Activated T-cell treated with anti-CD3 and anti-CD28 coated beads, Interleukin-2, amount 50 U/mL, for 4 hours (primary cell): ENCODE data around the gene CAMTA1. TPM values are rescaled to one million over a fixed set of nuclear protein-coding genes. Genes with fewer than 3 reads are reported as not detected.

Source experiments
- ATAC-seq, 2 donors: fragments of 200-7000 bp; cut with Tn5 transposase; one replicate each; pipeline ENCODE4 v1.10.0; 2021
- DNase-seq: peaks from one replicate; pipeline ENCODE4 v3.0.0-alpha.2; 2020
- H3K27me3 Mint-ChIP-seq: one replicate; pipeline ENCODE4 v1.8.0; 2021; ENCODE audit warnings: low read depth, mixed read lengths
- H3K36me3 Mint-ChIP-seq: one replicate; pipeline ENCODE4 v1.8.0; 2022; ENCODE audit warnings: mixed read lengths; ENCODE audit not compliant: insufficient read depth
- H3K4me1 Mint-ChIP-seq: one replicate; pipeline ENCODE4 v1.8.0; 2021; ENCODE audit warnings: low read depth, mixed read lengths
- H3K4me3 Mint-ChIP-seq: one replicate; pipeline ENCODE4 v1.8.0; 2021; ENCODE audit warnings: mild to moderate bottlenecking, moderate library complexity, mixed read lengths
- H3K9me3 Mint-ChIP-seq: one replicate; pipeline ENCODE4 v1.8.0; 2021; ENCODE audit warnings: mixed read lengths
- total RNA-seq, 3 donors: library from RNA; stranded (reverse); gene quantifications; one replicate each; pipeline ENCODE4 v1.2.1, GENCODE V29; 2021

The CAMTA1 gene
- total RNA-seq, 3 donors from 2014 or later: 47.5 to 50.3 (median 47.7) TPM

DNA sequence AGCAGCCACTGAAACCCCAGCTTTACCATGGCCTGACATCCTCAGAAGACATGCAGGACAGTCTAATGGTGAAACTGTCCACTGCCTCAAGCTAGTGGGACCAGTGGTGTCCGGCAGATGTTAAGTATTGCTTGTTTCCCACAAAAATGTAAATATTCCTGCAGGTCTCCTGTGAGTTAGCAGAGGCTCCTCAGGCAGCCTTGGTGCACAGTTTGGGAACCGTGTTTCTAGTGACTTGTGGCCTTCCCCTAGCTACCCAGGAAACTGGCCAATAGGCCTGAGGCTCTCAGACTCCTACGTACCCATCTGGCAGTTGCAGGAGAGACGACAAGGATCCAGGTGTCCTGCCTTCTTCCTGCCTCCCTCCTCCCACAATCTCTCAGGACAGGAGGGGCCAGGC is 142.4 kb downstream of the CAMTA1 start:
- H3K27me3 Mint-ChIP-seq: peaks cover 22% of the 10 kb centered on the region
- no peaks in the 10 kb centered on the region for H3K36me3 Mint-ChIP-seq
- H3K4me1 Mint-ChIP-seq: no peaks in the 10 kb centered on the region
- ATAC-seq (no peak), DNase-seq (no peak)
- H3K9me3 Mint-ChIP-seq: no peaks in the 10 kb centered on the region
- H3K4me3 Mint-ChIP-seq: no peak overlapping the region

GRCh38 chr1:6928106-6928885 is 143.0 kb downstream of the CAMTA1 start:
- DNase-seq (no peak), ATAC-seq (no peak)
- Mint-ChIP-seq H3K4me1 (no peaks in the 10 kb centered on the region), H3K9me3 (no peaks in the 10 kb centered on the region), H3K4me3 (no peak overlapping the region), H3K27me3 (peaks cover 25% of the 10 kb centered on the region), H3K36me3 (no peaks in the 10 kb centered on the region)

DNA sequence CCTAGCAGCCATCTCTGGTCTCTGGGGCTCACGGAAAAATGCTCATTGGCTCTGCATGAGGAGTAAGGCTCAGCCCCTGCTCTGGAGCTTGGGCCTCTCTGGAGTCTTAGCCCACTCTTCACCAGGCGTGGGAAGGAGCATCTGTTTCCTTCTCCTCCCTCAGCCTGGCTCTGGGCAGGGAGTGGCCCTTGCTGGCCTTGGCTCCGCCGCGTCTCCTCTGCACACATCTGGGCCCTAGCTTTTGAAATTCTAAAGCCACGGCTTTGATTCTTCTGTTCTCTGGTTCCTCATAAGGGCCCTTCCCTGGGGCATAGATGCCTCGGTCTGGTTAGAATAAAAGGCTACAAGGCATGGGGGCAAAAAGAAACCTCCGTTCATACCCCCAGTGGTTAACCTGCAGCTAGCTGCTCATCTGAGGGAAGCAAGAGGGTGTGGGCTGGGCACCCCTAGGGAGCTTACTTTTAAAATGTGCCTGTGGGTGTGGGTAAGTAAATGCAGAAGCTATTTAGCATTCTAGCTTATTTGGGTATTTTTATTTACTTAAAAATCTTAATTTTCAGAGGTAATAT is 145.6 kb downstream of the CAMTA1 start:
- no peak for ATAC-seq
- no peak overlapping the region for H3K4me3 Mint-ChIP-seq

DNA sequence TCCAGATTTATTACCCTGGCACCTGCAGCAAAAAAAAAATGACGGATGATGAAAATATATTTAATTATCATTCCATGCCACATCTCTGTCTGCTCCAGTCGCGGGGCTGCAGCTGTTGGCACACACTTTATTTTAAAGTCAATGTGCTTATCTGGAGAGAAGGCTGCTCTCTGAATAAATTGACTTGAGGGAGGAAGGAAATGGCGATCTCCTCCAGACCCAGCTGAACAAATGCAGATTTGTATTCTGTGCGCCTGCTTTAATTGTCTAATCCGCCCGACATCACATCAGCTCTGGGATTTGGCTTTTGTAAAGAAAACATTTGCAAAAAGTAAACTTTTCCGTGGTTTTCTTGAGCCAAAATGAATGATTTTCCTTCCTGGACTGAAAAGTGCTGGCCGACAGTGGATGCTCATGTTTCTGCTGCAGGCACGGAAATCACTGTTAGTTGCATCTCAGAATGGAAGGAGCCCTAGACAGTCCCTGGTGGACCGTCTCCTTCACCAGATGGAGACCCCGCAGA is 150.2 kb downstream of the CAMTA1 start:
- no peak overlapping the region for H3K4me3 Mint-ChIP-seq
- no peaks in the 10 kb centered on the region for H3K36me3 Mint-ChIP-seq
- ATAC-seq (no peak), DNase-seq (no peak)
- no peaks in the 10 kb centered on the region for H3K9me3 Mint-ChIP-seq
- peaks cover 26% of the 10 kb centered on the region for H3K27me3 Mint-ChIP-seq
- H3K4me1 Mint-ChIP-seq: peaks cover 2% of the 10 kb centered on the region

More for the DNA sequence above, 145.6 kb downstream of the CAMTA1 start:
- DNase-seq: no peak
- Mint-ChIP-seq H3K27me3 (peaks cover 24% of the 10 kb centered on the region), H3K36me3 (no peaks in the 10 kb centered on the region), H3K9me3 (no peaks in the 10 kb centered on the region), H3K4me1 (peaks cover 2% of the 10 kb centered on the region)

DNA sequence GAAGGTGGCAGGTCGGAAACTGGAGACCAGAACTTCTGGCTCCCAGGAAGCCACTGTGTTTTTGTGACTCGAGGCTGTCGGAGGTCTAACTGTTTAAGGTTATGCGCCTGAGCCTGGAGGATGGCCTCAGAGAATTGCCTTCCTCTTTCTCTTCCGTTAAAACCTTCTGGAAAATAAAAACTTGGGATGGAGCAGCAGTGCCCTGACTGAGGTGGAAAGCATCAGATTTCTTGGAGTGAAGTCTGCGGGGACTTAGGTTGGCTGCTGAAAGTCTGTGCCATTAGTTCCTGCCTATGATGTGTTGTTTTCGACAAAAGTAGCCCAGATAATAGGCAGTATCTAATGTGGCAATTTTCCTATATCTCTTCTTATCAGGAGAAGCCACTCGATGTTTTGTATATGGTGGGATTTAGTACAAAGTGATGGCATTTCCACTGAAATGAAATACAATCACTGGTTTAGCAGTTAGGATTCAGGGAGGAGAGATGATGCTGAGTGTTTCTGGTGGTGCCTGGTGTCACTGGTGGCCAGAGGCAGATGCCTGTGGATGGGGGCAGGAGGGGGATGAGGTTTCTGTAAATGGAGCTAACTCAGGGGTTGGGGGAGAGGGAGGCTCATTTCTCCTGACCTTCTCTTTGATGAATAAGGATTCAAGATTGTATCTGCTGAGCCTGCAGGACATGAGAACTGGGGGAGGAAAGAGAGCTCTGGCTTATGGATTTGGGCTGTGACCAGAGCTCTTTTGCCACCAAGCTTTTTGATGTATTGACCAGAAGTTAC is 150.8 kb downstream of the CAMTA1 start:
- Mint-ChIP-seq H3K4me1 (peaks cover 2% of the 10 kb centered on the region), H3K4me3 (no peak overlapping the region), H3K36me3 (no peaks in the 10 kb centered on the region), H3K9me3 (no peaks in the 10 kb centered on the region), H3K27me3 (peaks cover 27% of the 10 kb centered on the region)
- DNase-seq (no peak), ATAC-seq (no peak)

DNA sequence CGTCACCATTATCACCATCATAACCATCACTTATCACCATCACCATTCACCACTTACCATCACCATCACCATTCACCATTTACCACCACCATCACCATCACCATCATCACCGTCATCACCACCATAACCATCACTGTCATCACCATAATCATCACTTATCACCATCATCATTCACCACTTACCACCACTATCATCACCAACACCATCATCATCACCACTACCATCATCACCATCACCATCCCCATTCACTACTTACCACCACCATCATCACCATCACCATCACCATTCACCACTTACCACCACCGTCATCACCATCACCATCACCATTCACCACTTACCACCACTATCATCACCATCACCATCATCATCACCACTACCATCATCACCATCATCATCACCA is 151.8 kb downstream of the CAMTA1 start:
- peaks cover 2% of the 10 kb centered on the region for H3K4me1 Mint-ChIP-seq
- ATAC-seq: no peak
- no peak for DNase-seq
- H3K9me3 Mint-ChIP-seq: no peaks in the 10 kb centered on the region
- peaks cover 26% of the 10 kb centered on the region for H3K27me3 Mint-ChIP-seq
- H3K36me3 Mint-ChIP-seq: no peaks in the 10 kb centered on the region
- H3K4me3 Mint-ChIP-seq: no peak overlapping the region

GRCh38 chr1:6939363-6939762 is 154.1 kb downstream of the CAMTA1 start:
- H3K4me1 Mint-ChIP-seq: peaks cover 2% of the 10 kb centered on the region

GRCh38 chr1:6941786-6942185 is 156.5 kb downstream of the CAMTA1 start:
- Mint-ChIP-seq H3K36me3 (no peaks in the 10 kb centered on the region), H3K9me3 (no peaks in the 10 kb centered on the region), H3K4me1 (no peaks in the 10 kb centered on the region), H3K27me3 (peaks cover 12% of the 10 kb centered on the region), H3K4me3 (no peak overlapping the region)
- no peak for ATAC-seq
- no peak for DNase-seq

More at GRCh38 chr1:6939363-6939762, 154.1 kb downstream of the CAMTA1 start:
- Mint-ChIP-seq H3K4me3 (no peak overlapping the region), H3K9me3 (no peaks in the 10 kb centered on the region), H3K36me3 (no peaks in the 10 kb centered on the region), H3K27me3 (peaks cover 12% of the 10 kb centered on the region)
- no peak for DNase-seq
- ATAC-seq: no peak

DNA sequence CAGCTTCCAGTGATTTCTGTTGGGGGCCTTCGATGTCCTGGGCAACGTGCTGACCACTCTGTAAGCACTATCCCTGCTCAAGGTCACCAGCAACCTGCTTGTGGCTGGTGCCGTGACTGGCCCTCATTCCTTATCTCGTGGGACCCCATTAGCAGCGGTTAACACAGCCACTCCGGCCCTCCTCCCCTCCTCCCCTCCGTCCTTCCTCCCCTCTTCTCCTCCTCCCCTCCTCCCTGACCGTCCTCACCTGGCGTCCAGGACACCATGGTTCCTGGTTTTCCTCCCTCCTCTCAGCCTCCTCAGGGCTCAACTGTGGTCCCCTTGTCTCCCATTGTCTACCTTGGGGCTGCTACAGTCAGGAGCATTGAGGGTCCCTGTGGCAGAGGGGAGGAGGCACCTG is 157.7 kb downstream of the CAMTA1 start:
- Mint-ChIP-seq H3K36me3 (no peaks in the 10 kb centered on the region), H3K27me3 (peaks cover 12% of the 10 kb centered on the region), H3K4me3 (no peak overlapping the region), H3K9me3 (no peaks in the 10 kb centered on the region), H3K4me1 (no peaks in the 10 kb centered on the region)
- DNase-seq (no peak), ATAC-seq (no peak)

- Mint-ChIP-seq H3K9me3 (no peaks in the 10 kb centered on the region), H3K27me3 (peaks cover 7% of the 10 kb centered on the region), H3K4me1 (no peaks in the 10 kb centered on the region), H3K4me3 (no peak overlapping the region), H3K36me3 (no peaks in the 10 kb centered on the region)
- ATAC-seq (no peak), DNase-seq (no peak)
Observed at GRCh38 chr1:6944434-6944833, 159.2 kb downstream of the CAMTA1 start.

DNA sequence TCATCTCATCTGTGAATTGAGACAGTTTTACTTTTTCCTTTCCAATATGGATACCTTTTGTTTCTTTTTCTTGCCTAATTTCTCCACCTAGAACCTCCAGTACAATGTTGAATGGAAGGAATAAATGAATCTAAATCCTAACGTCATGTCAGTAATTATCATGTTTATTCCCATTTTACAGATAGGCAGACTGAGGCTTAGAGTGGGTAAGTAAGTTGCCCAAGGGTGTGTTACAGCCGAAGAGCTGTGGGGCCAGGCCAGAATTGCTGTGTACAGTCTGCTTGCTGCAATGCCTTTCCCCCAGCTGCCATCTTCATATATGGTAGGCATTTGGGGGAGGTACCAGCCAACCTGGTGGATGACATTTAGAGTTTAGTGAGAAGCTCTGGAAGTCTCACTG is 162.7 kb downstream of the CAMTA1 start:
- ATAC-seq (no peak), DNase-seq (no peak)
- no peaks in the 10 kb centered on the region for H3K4me1 Mint-ChIP-seq
- H3K4me3 Mint-ChIP-seq: no peak overlapping the region
- H3K36me3 Mint-ChIP-seq: no peaks in the 10 kb centered on the region
- H3K27me3 Mint-ChIP-seq: no peaks in the 10 kb centered on the region
- no peaks in the 10 kb centered on the region for H3K9me3 Mint-ChIP-seq

DNA sequence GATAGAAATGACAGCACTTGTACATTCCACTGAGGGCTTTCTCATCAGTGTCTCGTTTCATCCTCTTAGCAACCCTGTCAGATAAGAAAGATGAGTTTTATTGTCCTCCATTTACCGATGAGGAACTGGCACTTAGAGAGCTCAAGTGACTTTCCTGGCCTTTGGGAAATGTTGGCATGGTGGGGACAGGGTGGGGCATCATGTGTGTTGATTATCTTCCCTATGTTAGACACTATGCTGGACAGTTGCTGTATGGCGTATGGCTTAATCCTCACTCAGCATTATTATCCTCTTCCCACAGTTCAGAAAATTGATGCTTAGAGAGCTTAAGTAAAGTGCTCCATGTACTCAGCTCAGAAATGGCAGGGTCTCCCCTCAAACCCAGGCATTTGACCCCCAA is 163.2 kb downstream of the CAMTA1 start:
- H3K4me1 Mint-ChIP-seq: no peaks in the 10 kb centered on the region
- DNase-seq: no peak
- no peak for ATAC-seq
- no peaks in the 10 kb centered on the region for H3K27me3 Mint-ChIP-seq
- H3K4me3 Mint-ChIP-seq: no peak overlapping the region
- H3K9me3 Mint-ChIP-seq: no peaks in the 10 kb centered on the region
- no peaks in the 10 kb centered on the region for H3K36me3 Mint-ChIP-seq

GRCh38 chr1:6948861-6949260 is 163.6 kb downstream of the CAMTA1 start:
- H3K27me3 Mint-ChIP-seq: no peaks in the 10 kb centered on the region
- ATAC-seq (no peak), DNase-seq (no peak)
- no peaks in the 10 kb centered on the region for H3K36me3 Mint-ChIP-seq
- no peak overlapping the region for H3K4me3 Mint-ChIP-seq
- no peaks in the 10 kb centered on the region for H3K9me3 Mint-ChIP-seq
- no peaks in the 10 kb centered on the region for H3K4me1 Mint-ChIP-seq

GRCh38 chr1:6950001-6950765 is 164.9 kb downstream of the CAMTA1 start:
- ATAC-seq: no peak
- no peaks in the 10 kb centered on the region for H3K27me3 Mint-ChIP-seq
- DNase-seq: no peak
- H3K9me3 Mint-ChIP-seq: no peaks in the 10 kb centered on the region
- no peak overlapping the region for H3K4me3 Mint-ChIP-seq
- H3K4me1 Mint-ChIP-seq: no peaks in the 10 kb centered on the region
- no peaks in the 10 kb centered on the region for H3K36me3 Mint-ChIP-seq
